ENCODE results near the gene PTPRD.

- TF ChIP-seq CTCF (IDR thresholded peaks at IDR 0.05 in 8 of 11, conservative IDR thresholded peaks at IDR 0.05 in 3 of 11) (no peak), POLR2A (IDR thresholded peaks at IDR 0.05) (no peak)
Observed at GRCh38 chr9:8845808-8846207, 1767.0 kb downstream of the PTPRD start.
